ENCODE results near the gene ACVR2A.
A peak's percentile ranks its signal among the peaks of the same experiment; 100 is the strongest.

Gene ACVR2A

DNA sequence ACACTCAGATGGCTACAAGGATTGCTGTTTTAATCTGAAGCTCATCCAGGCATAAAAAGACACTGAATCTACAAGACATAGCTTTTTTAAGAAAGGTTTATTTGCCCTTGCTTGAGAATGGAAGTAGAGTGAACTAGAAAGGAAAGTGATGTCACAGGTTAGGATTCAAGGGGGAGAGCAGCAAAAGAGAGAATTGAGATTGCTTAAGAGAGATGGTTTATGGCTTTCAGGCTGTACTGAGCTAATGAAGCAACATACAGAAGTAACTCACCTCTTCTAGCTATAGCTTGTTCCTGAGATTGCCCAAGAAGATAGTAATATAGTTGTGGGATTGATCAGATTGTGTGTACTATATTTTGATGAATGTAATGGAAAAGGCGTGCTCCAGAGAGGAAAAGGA, 26.1 kb upstream of the ACVR2A start:
- H3K27me3 ChIP-seq (replicated peaks), result no peaks in the 10 kb centered on the region
- DNase-seq, result no peak
- TF ChIP-seq, protein P1, sequence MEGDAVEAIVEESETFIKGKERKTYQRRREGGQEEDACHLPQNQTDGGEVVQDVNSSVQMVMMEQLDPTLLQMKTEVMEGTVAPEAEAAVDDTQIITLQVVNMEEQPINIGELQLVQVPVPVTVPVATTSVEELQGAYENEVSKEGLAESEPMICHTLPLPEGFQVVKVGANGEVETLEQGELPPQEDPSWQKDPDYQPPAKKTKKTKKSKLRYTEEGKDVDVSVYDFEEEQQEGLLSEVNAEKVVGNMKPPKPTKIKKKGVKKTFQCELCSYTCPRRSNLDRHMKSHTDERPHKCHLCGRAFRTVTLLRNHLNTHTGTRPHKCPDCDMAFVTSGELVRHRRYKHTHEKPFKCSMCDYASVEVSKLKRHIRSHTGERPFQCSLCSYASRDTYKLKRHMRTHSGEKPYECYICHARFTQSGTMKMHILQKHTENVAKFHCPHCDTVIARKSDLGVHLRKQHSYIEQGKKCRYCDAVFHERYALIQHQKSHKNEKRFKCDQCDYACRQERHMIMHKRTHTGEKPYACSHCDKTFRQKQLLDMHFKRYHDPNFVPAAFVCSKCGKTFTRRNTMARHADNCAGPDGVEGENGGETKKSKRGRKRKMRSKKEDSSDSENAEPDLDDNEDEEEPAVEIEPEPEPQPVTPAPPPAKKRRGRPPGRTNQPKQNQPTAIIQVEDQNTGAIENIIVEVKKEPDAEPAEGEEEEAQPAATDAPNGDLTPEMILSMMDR (IDR thresholded peaks at IDR 0.05; ENCODE audit: low read depth, low read length, missing control alignments), result no peak
- no peaks in the 10 kb centered on the region for H3K36me3 ChIP-seq (replicated peaks)
- no peak overlapping the region for H3K27ac ChIP-seq
- no peak overlapping the region for H3K4me3 ChIP-seq (ENCODE audit: low read depth, low read length)
- in situ Hi-C loops (cut with HindIII; ENCODE audit: low pct_ligation_motif_present, low sequenced_read_pairs), result no loop called here

DNA sequence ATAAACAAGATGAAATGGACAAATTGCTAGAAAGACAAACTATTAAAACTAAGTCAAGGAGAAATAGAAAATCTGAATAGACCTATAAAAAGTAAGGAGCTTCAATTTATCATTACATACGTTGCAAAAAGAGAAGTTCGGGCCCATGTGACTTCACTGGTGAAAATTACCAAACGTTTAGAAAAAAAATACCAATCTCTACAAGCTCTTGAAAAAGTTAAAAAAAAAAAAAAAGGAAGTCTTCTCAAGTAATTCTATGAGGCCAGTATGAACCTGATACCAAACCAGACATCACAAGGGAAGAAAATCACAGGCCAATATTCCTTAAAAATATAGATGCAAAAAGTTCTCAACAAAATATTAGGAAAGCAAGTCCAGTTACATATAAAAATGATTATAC, 20.2 kb upstream of the ACVR2A start:
- TF ChIP-seq, protein P1 (IDR thresholded peaks at IDR 0.05; ENCODE audit: low read depth, low read length, missing control alignments), result no peak
- in situ Hi-C loops (cut with HindIII; ENCODE audit: low pct_ligation_motif_present, low sequenced_read_pairs), result no loop called here

DNA sequence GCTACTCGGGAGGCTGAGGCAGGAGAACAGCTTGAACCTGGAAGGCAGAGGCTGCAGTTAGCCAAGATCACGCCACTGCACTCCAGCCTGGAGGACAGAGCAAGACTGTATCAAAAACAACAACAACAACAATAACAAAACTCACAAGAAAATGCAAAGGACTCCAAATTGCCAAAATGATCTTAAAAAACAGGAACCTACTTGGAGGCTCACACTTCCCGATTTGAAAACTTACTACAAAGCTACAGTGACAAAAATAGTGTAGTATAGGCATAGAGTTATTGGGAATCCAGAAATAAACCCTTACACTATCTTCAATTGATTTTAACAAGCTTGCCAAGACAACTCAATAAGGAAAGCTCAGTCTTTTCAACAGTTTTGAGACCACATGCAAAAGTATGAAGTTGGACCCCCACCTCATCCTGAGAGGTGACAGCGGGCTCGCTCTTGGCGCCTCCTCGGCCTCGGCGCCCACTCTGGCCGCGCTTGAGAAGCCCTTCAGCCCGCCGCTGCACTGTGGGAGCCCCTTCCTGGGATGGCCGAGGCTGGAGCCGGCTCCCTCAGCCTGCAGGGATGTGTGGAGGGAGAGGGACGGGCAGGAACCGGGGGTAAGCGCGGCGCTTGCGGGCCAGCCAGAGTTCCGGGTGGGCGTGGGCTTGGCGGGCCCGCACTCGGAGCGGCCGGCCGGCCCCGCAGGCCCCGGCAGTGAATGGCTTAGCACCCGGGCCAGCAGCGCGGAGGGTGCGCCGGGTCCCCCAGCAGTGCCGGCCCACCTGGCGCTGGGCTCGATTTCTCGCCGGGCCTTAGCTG, 18.3 kb upstream of the ACVR2A start:
- H3K4me3 ChIP-seq (ENCODE audit: low read depth, low read length), result no peak overlapping the region
- in situ Hi-C loops (cut with HindIII; ENCODE audit: low pct_ligation_motif_present, low sequenced_read_pairs), result no loop called here
- TF ChIP-seq, protein P1 (IDR thresholded peaks at IDR 0.05; ENCODE audit: low read depth, low read length, missing control alignments), result no peak
- DNase-seq, result no peak
- H3K27me3 ChIP-seq (replicated peaks), result no peaks in the 10 kb centered on the region
- H3K36me3 ChIP-seq (replicated peaks), result no peaks in the 10 kb centered on the region
- H3K27ac ChIP-seq, result no peak overlapping the region

More for the DNA sequence above, 20.2 kb upstream of the ACVR2A start:
- Histone ChIP-seq H3K27ac (no peak overlapping the region), H3K36me3 (replicated peaks) (no peaks in the 10 kb centered on the region), H3K4me3 (ENCODE audit: low read depth, low read length) (no peak overlapping the region), H3K27me3 (replicated peaks) (no peaks in the 10 kb centered on the region)
- DNase-seq, result no peak

DNA sequence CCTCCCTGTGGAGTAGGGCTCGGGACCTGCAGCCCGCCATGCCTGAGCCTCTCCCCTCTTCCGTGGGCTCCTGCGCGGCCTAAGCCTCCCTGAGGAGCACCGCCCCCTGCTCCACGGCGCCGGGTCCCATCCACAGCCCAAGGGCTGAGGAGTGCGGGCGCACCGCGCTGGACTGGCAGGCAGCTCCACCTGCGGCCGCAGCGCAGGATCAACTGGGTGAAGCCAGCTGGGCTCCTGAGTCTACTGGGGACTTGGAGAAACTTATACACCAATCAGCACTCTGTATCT, 17.8 kb upstream of the ACVR2A start:
- Histone ChIP-seq H3K27me3 (replicated peaks) (no peaks in the 10 kb centered on the region), H3K36me3 (replicated peaks) (no peaks in the 10 kb centered on the region), H3K27ac (no peak overlapping the region), H3K4me3 (ENCODE audit: low read depth, low read length) (no peak overlapping the region)
- in situ Hi-C loops (cut with HindIII; ENCODE audit: low pct_ligation_motif_present, low sequenced_read_pairs), result no loop called here
- TF ChIP-seq, protein P1 (IDR thresholded peaks at IDR 0.05; ENCODE audit: low read depth, low read length, missing control alignments), result no peak
- DNase-seq, result no peak

DNA sequence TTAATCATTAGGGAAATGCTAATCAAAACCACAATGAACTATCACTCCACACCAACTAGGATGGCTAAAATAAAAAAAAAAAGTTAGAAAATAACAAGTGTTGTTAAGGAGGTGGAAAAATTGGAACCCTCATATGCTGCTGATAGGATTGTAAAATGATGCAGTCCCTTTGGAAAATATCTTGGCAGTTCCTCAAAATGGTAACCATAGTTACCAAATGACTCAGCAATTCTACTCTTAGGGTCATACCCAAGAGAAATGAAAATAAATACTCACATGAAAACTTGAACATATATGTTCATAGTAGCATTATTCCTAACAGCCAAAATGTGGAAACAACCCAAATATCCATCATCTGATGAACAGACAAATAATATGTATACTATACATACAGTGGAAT, 15.7 kb upstream of the ACVR2A start:
- peak overlapping the region; percentile 0 for H3K27ac ChIP-seq
- DNase-seq, result peak; percentile 72
- no peak overlapping the region for H3K4me3 ChIP-seq (ENCODE audit: low read depth, low read length)
- no peaks in the 10 kb centered on the region for H3K27me3 ChIP-seq (replicated peaks)
- no peaks in the 10 kb centered on the region for H3K36me3 ChIP-seq (replicated peaks)
- TF ChIP-seq, protein P1 (IDR thresholded peaks at IDR 0.05; ENCODE audit: low read depth, low read length, missing control alignments), result no peak
- in situ Hi-C loops (cut with HindIII; ENCODE audit: low pct_ligation_motif_present, low sequenced_read_pairs), result no loop called here

DNA sequence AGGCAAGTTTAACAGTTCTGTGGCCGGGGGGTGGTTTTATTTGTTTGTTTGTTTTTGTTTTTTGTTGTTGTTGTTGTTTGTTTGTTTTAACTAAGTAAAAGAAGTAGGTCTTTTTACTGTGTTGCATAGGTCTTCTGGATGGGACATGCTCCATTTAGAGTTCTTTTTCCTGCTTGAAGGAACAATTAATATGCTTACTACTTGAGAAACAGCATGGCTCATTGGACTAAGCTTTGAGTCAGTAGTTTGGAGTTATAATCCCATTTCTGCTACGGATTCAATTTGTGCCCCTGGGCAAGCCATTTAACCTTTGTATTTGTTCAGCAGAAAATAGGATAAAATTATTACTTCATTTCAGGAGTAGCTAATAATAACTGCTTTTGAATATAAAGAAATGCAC, 8.7 kb upstream of the ACVR2A start:
- in situ Hi-C loops (cut with HindIII; ENCODE audit: low pct_ligation_motif_present, low sequenced_read_pairs), result no loop called here
- Histone ChIP-seq H3K36me3 (replicated peaks) (no peaks in the 10 kb centered on the region), H3K4me3 (ENCODE audit: low read depth, low read length) (no peak overlapping the region), H3K27me3 (replicated peaks) (no peaks in the 10 kb centered on the region), H3K27ac (no peak overlapping the region)
- DNase-seq, result no peak
- TF ChIP-seq, protein P1 (IDR thresholded peaks at IDR 0.05; ENCODE audit: low read depth, low read length, missing control alignments), result no peak

Measured in brain microvascular endothelial cell (primary cell).